ENCODE measurements around the gene COBLL1.

Gene COBLL1

GRCh38 chr2:164850235-164850634, 8.6 kb upstream of the COBLL1 start:
- H3K9me3 ChIP-seq (ENCODE audit: control insufficient read depth, low read length), result no peaks in the 10 kb centered on the region
- no peaks in the 10 kb centered on the region for H3K4me1 ChIP-seq (ENCODE audit: control insufficient read depth, insufficient read depth, low read length, poor library complexity, severe bottlenecking)
- no peak overlapping the region for H3K27ac ChIP-seq (ENCODE audit: low read depth, low read length, severe bottlenecking)
- 80 to 100% methylated on average over 1 of the region's 4 CpGs for WGBS, 2 experiments (ENCODE audit: insufficient coverage in 2 of 2)
- H3K36me3 ChIP-seq (ENCODE audit: control insufficient read depth, insufficient read depth, low read length), result no peaks in the 10 kb centered on the region
- H3K4me3 ChIP-seq (ENCODE audit: extremely low read depth, insufficient read depth, low read length, poor library complexity, severe bottlenecking), result no peak overlapping the region

- H3K4me1 ChIP-seq (ENCODE audit: control insufficient read depth, insufficient read depth, low read length, poor library complexity, severe bottlenecking), result no peaks in the 10 kb centered on the region
- no peaks in the 10 kb centered on the region for H3K9me3 ChIP-seq (ENCODE audit: control insufficient read depth, low read length)
- no peak overlapping the region for H3K4me3 ChIP-seq (ENCODE audit: extremely low read depth, insufficient read depth, low read length, poor library complexity, severe bottlenecking)
- H3K36me3 ChIP-seq (ENCODE audit: control insufficient read depth, insufficient read depth, low read length), result no peaks in the 10 kb centered on the region
- H3K27ac ChIP-seq (ENCODE audit: low read depth, low read length, severe bottlenecking), result no peak overlapping the region
- WGBS, 2 experiments (ENCODE audit: insufficient coverage in 2 of 2), result no CpG with 5 or more reads among the region's 1 CpG
These were observed 7.9 kb upstream of the COBLL1 start for GRCh38 chr2:164849506-164849905.

GRCh38 chr2:164847981-164848741, 6.5 kb upstream of the COBLL1 start:
- H3K36me3 ChIP-seq (ENCODE audit: control insufficient read depth, insufficient read depth, low read length), result no peaks in the 10 kb centered on the region
- no peaks in the 10 kb centered on the region for H3K9me3 ChIP-seq (ENCODE audit: control insufficient read depth, low read length)
- no peak overlapping the region for H3K27ac ChIP-seq (ENCODE audit: low read depth, low read length, severe bottlenecking)
- no peaks in the 10 kb centered on the region for H3K4me1 ChIP-seq (ENCODE audit: control insufficient read depth, insufficient read depth, low read length, poor library complexity, severe bottlenecking)
- no peak overlapping the region for H3K4me3 ChIP-seq (ENCODE audit: extremely low read depth, insufficient read depth, low read length, poor library complexity, severe bottlenecking)
- WGBS, 2 experiments (ENCODE audit: insufficient coverage in 2 of 2), result no CpG with 5 or more reads among the region's 2 CpGs

- Histone ChIP-seq H3K4me3 (ENCODE audit: extremely low read depth, insufficient read depth, low read length, poor library complexity, severe bottlenecking) (no peak overlapping the region), H3K27ac (ENCODE audit: low read depth, low read length, severe bottlenecking) (no peak overlapping the region)
- no CpG with 5 or more reads among the region's 4 CpGs for WGBS, 2 experiments (ENCODE audit: insufficient coverage in 2 of 2)
These were observed 5.7 kb upstream of the COBLL1 start for GRCh38 chr2:164847291-164847690.

GRCh38 chr2:164846276-164846675, 4.7 kb upstream of the COBLL1 start:
- no peaks in the 10 kb centered on the region for H3K4me1 ChIP-seq (ENCODE audit: control insufficient read depth, insufficient read depth, low read length, poor library complexity, severe bottlenecking)
- H3K36me3 ChIP-seq (ENCODE audit: control insufficient read depth, insufficient read depth, low read length), result no peaks in the 10 kb centered on the region
- no peaks in the 10 kb centered on the region for H3K9me3 ChIP-seq (ENCODE audit: control insufficient read depth, low read length)
- H3K4me3 ChIP-seq (ENCODE audit: extremely low read depth, insufficient read depth, low read length, poor library complexity, severe bottlenecking), result no peak overlapping the region
- H3K27ac ChIP-seq (ENCODE audit: low read depth, low read length, severe bottlenecking), result no peak overlapping the region
- no CpG with 5 or more reads among the region's 2 CpGs for WGBS, 2 experiments (ENCODE audit: insufficient coverage in 2 of 2)

More at GRCh38 chr2:164847291-164847690, 5.7 kb upstream of the COBLL1 start:
- H3K9me3 ChIP-seq (ENCODE audit: control insufficient read depth, low read length), result no peaks in the 10 kb centered on the region
- no peaks in the 10 kb centered on the region for H3K4me1 ChIP-seq (ENCODE audit: control insufficient read depth, insufficient read depth, low read length, poor library complexity, severe bottlenecking)
- no peaks in the 10 kb centered on the region for H3K36me3 ChIP-seq (ENCODE audit: control insufficient read depth, insufficient read depth, low read length)

- H3K4me1 ChIP-seq (ENCODE audit: control insufficient read depth, insufficient read depth, low read length, poor library complexity, severe bottlenecking), result peaks cover 7% of the 10 kb centered on the region
- H3K27ac ChIP-seq (ENCODE audit: low read depth, low read length, severe bottlenecking), result no peak overlapping the region
- no peaks in the 10 kb centered on the region for H3K9me3 ChIP-seq (ENCODE audit: control insufficient read depth, low read length)
- H3K36me3 ChIP-seq (ENCODE audit: control insufficient read depth, insufficient read depth, low read length), result no peaks in the 10 kb centered on the region
- WGBS, 2 experiments (ENCODE audit: insufficient coverage in 2 of 2), result 83% methylated on average over 1 of the region's 1 CpG; no CpG with 5 or more reads in 1 of the 2 experiments
- no peak overlapping the region for H3K4me3 ChIP-seq (ENCODE audit: extremely low read depth, insufficient read depth, low read length, poor library complexity, severe bottlenecking)
These were observed 1.8 kb upstream of the COBLL1 start for GRCh38 chr2:164843346-164843911.

GRCh38 chr2:164842624-164842966, 972 bp upstream of the COBLL1 start:
- Histone ChIP-seq H3K4me1 (ENCODE audit: control insufficient read depth, insufficient read depth, low read length, poor library complexity, severe bottlenecking) (peaks cover 7% of the 10 kb centered on the region), H3K4me3 (ENCODE audit: extremely low read depth, insufficient read depth, low read length, poor library complexity, severe bottlenecking) (peak overlapping the region; percentile 72), H3K9me3 (ENCODE audit: control insufficient read depth, low read length) (no peaks in the 10 kb centered on the region), H3K27ac (ENCODE audit: low read depth, low read length, severe bottlenecking) (no peak overlapping the region), H3K36me3 (ENCODE audit: control insufficient read depth, insufficient read depth, low read length) (no peaks in the 10 kb centered on the region)
- WGBS, 2 experiments (ENCODE audit: insufficient coverage in 2 of 2), result 10 to 50% methylated on average over 2 to 3 of the region's 8 CpGs

- Histone ChIP-seq H3K4me3 (ENCODE audit: extremely low read depth, insufficient read depth, low read length, poor library complexity, severe bottlenecking) (peak overlapping the region; percentile 72), H3K36me3 (ENCODE audit: control insufficient read depth, insufficient read depth, low read length) (no peaks in the 10 kb centered on the region), H3K27ac (ENCODE audit: low read depth, low read length, severe bottlenecking) (peak overlapping the region; percentile 60), H3K9me3 (ENCODE audit: control insufficient read depth, low read length) (no peaks in the 10 kb centered on the region), H3K4me1 (ENCODE audit: control insufficient read depth, insufficient read depth, low read length, poor library complexity, severe bottlenecking) (peaks cover 7% of the 10 kb centered on the region)
- 0 to 1% methylated on average over 59 to 72 of the region's 90 CpGs for WGBS, 2 experiments (ENCODE audit: insufficient coverage in 2 of 2)
These were observed 499 bp downstream of the COBLL1 start for GRCh38 chr2:164840930-164841718.

DNA sequence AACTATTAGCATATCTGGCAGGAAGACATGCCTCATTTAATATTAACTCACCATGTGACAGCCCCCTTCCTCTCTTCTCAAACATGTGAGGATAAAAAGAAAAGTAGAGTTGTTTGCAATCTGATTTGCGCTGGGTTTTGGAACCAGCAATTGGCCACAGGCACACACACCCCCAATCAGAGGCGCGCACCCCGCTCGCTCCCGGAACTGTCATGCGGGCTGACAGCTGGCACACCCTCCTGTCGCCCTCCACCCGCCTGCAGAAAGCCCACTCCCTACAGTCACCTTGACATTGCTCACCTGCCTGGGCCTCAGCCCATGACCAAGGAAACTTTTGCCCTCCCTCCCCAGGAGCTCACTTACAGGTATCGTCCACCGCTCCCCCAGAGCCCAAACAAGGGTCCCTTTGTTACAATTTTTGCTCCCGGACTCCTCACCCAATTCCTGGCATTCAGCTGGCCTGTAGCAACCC, 1.1 kb downstream of the COBLL1 start:
- peaks cover 7% of the 10 kb centered on the region for H3K4me1 ChIP-seq (ENCODE audit: control insufficient read depth, insufficient read depth, low read length, poor library complexity, severe bottlenecking)
- H3K9me3 ChIP-seq (ENCODE audit: control insufficient read depth, low read length), result no peaks in the 10 kb centered on the region
- WGBS, 2 experiments (ENCODE audit: insufficient coverage in 2 of 2), result 3 to 13% methylated on average over 11 to 12 of the region's 12 CpGs
- no peaks in the 10 kb centered on the region for H3K36me3 ChIP-seq (ENCODE audit: control insufficient read depth, insufficient read depth, low read length)
- peak overlapping the region; percentile 72 for H3K4me3 ChIP-seq (ENCODE audit: extremely low read depth, insufficient read depth, low read length, poor library complexity, severe bottlenecking)
- no peak overlapping the region for H3K27ac ChIP-seq (ENCODE audit: low read depth, low read length, severe bottlenecking)

DNA sequence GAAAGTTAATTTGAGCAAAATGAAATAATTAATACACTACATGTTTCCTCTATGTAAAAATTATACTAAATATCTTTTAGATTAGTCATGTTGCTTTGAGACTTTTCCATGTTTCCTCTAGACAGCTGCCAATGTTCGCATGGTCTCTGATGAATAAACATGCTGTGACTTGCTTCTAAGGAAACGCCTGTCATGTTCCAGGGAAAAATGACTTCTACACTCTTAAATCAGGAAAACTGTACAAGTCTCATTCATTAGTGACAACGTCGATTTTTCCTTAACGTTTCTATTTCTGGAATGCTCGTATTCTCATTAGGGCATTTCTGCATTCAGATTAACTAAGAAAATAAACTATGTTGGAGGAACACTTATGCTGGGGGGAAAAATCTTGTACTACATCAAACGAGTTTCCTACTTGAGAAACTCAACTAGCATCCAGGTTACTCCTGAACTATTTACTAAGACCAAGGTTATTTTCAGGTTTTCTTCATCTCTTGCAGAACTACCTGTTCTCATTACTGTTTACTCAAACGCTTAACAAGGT, 1.6 kb downstream of the COBLL1 start:
- H3K4me3 ChIP-seq (ENCODE audit: extremely low read depth, insufficient read depth, low read length, poor library complexity, severe bottlenecking), result peak overlapping the region; percentile 72
- peaks cover 7% of the 10 kb centered on the region for H3K4me1 ChIP-seq (ENCODE audit: control insufficient read depth, insufficient read depth, low read length, poor library complexity, severe bottlenecking)
- WGBS, 2 experiments (ENCODE audit: insufficient coverage in 2 of 2), result 71% methylated on average over 3 to 5 of the region's 8 CpGs
- no peak overlapping the region for H3K27ac ChIP-seq (ENCODE audit: low read depth, low read length, severe bottlenecking)
- no peaks in the 10 kb centered on the region for H3K36me3 ChIP-seq (ENCODE audit: control insufficient read depth, insufficient read depth, low read length)
- no peaks in the 10 kb centered on the region for H3K9me3 ChIP-seq (ENCODE audit: control insufficient read depth, low read length)
